ENCODE data around the gene TNFAIP3. TPM values are rescaled to one million over a fixed set of nuclear protein-coding genes. Genes with fewer than 3 reads are reported as not detected.

TNFAIP3 gene
- total RNA-seq, 2 donors from 2014 or later = 9.6 to 12.5 TPM

- ATAC-seq (no peak), DNase-seq (no peak)
- no peak overlapping the region for H3K4me3 ChIP-seq
- no peaks in the 10 kb centered on the region for H3K27me3 ChIP-seq
- H3K27ac ChIP-seq = peak overlapping the region in 3 of 4 donors; percentile 33 to 40 (median 35)
- TF ChIP-seq CTCF (IDR thresholded peaks at IDR 0.05) (peak in 4 of 7 experiments; percentile 25 to 43 (median 35)), POLR2A (IDR thresholded peaks at IDR 0.05) (no peak)
- 20 to 29% methylated on average over 4 of the region's 4 CpGs for WGBS, 2 donors
- peaks cover 0 to 6% of the 10 kb centered on the region in 2 donors for H3K36me3 ChIP-seq (replicated peaks in 1 of 2; ENCODE audit: insufficient read depth in 1 of 2, low read depth in 2 of 2)
- intact Hi-C loops (cut with DNase I) = no loop called here
- H3K4me1 ChIP-seq = peaks cover 67% of the 10 kb centered on the region
- no peaks in the 10 kb centered on the region for H3K9me3 ChIP-seq
These were observed 3.7 kb downstream of the TNFAIP3 start for GRCh38 chr6:137870744-137871247.

DNA sequence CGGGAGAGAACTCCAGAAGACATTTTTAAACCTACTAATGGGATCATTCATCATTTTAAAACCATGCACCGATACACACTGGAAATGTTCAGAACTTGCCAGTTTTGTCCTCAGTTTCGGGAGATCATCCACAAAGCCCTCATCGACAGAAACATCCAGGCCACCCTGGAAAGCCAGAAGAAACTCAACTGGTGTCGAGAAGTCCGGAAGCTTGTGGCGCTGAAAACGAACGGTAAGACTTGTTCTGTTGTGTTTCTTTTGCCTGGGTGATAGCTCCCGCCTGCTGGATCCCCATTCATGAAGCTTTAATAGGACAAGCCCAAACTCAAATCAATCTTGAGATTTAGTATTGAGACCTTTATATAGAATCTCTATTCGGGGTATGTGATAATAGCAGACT, 4.2 kb downstream of the TNFAIP3 start:
- intact Hi-C loops (cut with DNase I) = no loop called here

DNA sequence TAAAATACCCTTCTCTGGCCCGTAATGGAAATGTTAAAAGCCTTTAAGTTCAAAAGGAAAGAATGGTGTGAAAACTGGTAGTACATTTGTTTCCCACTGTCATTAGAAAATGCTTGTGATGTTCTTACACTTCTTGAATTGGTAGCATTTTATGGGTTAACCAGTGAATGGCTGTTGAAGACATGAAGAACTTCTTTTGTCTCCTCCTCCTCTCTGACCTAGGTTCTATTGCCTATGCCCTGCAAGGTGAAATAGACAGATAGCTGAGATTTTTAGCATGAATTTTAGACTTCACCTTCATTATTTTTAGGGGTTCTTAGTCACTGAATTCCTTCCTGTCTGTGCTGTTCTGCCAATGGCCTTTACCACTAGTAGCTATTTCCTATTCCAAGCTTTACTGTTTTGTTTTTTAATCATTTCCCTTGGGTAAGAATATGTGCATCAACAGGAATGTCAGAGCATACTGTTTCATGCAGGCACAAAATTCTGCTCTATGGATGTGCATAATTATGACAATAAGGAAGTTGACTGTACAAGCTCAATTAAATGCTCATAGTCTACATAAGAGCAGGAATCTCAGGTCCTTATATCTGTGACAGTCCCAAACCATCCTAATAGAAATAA, 4.9 kb downstream of the TNFAIP3 start:
- Histone ChIP-seq H3K27me3 (no peaks in the 10 kb centered on the region), H3K27ac (peak overlapping the region in 2 of 4 donors; percentile 33 to 75), H3K36me3 (replicated peaks in 1 of 2; ENCODE audit: insufficient read depth in 1 of 2, low read depth in 2 of 2) (peaks cover 5 to 12% of the 10 kb centered on the region in 2 donors), H3K4me1 (peaks cover 60% of the 10 kb centered on the region), H3K9me3 (no peaks in the 10 kb centered on the region), H3K4me3 (no peak overlapping the region)
- WGBS, 2 donors = 86% methylated on average over 1 of the region's 1 CpG
- TF ChIP-seq CTCF (IDR thresholded peaks at IDR 0.05) = no peak
- TF ChIP-seq POLR2A (IDR thresholded peaks at IDR 0.05) = no peak
- DNase-seq (no peak), ATAC-seq (no peak)
- intact Hi-C loops (cut with DNase I) = no loop called here

More for the DNA sequence above, 4.2 kb downstream of the TNFAIP3 start:
- DNase-seq (no peak), ATAC-seq (no peak)
- no peak for TF ChIP-seq POLR2A (IDR thresholded peaks at IDR 0.05)
- no peak for TF ChIP-seq CTCF (IDR thresholded peaks at IDR 0.05)
- Histone ChIP-seq H3K27me3 (no peaks in the 10 kb centered on the region), H3K4me1 (peaks cover 62% of the 10 kb centered on the region), H3K27ac (peak overlapping the region in 3 of 4 donors; percentile 33 to 40 (median 35)), H3K4me3 (no peak overlapping the region), H3K9me3 (no peaks in the 10 kb centered on the region), H3K36me3 (replicated peaks in 1 of 2; ENCODE audit: insufficient read depth in 1 of 2, low read depth in 2 of 2) (peaks cover 1 to 9% of the 10 kb centered on the region in 2 donors)
- WGBS, 2 donors = 74 to 82% methylated on average over 11 of the region's 11 CpGs

GRCh38 chr6:137872581-137873115, 5.6 kb downstream of the TNFAIP3 start:
- no peak for TF ChIP-seq CTCF (IDR thresholded peaks at IDR 0.05)
- no peak for TF ChIP-seq POLR2A (IDR thresholded peaks at IDR 0.05)
- DNase-seq (no peak), ATAC-seq (no peak)
- H3K27ac ChIP-seq = peak overlapping the region in 3 of 4 donors; percentile 28 to 75 (median 31)
- no peak overlapping the region for H3K4me3 ChIP-seq
- H3K36me3 ChIP-seq (replicated peaks in 1 of 2; ENCODE audit: insufficient read depth in 1 of 2, low read depth in 2 of 2) = peaks cover 12 to 18% of the 10 kb centered on the region in 2 donors
- intact Hi-C loops (cut with DNase I) = no loop called here
- H3K27me3 ChIP-seq = no peaks in the 10 kb centered on the region
- 67 to 70% methylated on average over 2 of the region's 2 CpGs for WGBS, 2 donors
- peaks cover 60% of the 10 kb centered on the region for H3K4me1 ChIP-seq
- no peaks in the 10 kb centered on the region for H3K9me3 ChIP-seq
